GM12865 (cell line): ENCODE results near the gene CDS2.

Experiments used
- DNase-seq: peaks from one replicate; pipeline ENCODE4 v3.0.0; 2010; ENCODE audit warnings: low read depth
- H3K4me3 ChIP-seq: 2 replicates; pipeline ENCODE4 v1.5.1; 2011; ENCODE audit warnings: mild to moderate bottlenecking, low read depth, low read length, control low read depth
- TF ChIP-seq, protein P1 (sequence below): IDR thresholded peaks from 2 replicates; pipeline ENCODE4 v1.5.1; 2011; ENCODE audit warnings: low read length, control low read depth, low read depth, inconsistent platforms; ENCODE audit not compliant: insufficient read depth; ENCODE audit errors: missing control alignments

The CDS2 gene

DNA sequence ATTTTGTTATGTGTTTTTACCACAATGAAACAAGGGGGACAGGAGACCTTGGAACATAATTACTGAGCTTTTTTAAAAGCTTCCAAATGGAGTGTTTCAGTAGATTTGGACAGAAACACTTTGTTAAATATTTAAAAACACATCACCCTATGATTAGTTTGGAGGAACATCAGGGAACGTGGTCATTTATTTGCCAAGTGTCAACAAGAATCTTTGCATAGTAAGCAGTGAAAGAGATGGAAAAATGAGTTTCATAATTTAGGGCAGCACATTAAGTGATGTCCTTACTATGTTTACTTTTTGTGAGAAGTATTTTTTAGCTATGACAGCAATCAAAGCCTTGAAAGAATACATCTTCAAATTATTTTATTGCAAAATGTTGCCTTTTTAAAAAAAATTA is 107.3 kb downstream of the CDS2 start:
- H3K4me3 ChIP-seq, result no peak overlapping the region
- DNase-seq, result no peak
- TF ChIP-seq, protein P1, sequence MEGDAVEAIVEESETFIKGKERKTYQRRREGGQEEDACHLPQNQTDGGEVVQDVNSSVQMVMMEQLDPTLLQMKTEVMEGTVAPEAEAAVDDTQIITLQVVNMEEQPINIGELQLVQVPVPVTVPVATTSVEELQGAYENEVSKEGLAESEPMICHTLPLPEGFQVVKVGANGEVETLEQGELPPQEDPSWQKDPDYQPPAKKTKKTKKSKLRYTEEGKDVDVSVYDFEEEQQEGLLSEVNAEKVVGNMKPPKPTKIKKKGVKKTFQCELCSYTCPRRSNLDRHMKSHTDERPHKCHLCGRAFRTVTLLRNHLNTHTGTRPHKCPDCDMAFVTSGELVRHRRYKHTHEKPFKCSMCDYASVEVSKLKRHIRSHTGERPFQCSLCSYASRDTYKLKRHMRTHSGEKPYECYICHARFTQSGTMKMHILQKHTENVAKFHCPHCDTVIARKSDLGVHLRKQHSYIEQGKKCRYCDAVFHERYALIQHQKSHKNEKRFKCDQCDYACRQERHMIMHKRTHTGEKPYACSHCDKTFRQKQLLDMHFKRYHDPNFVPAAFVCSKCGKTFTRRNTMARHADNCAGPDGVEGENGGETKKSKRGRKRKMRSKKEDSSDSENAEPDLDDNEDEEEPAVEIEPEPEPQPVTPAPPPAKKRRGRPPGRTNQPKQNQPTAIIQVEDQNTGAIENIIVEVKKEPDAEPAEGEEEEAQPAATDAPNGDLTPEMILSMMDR, result no peak

DNA sequence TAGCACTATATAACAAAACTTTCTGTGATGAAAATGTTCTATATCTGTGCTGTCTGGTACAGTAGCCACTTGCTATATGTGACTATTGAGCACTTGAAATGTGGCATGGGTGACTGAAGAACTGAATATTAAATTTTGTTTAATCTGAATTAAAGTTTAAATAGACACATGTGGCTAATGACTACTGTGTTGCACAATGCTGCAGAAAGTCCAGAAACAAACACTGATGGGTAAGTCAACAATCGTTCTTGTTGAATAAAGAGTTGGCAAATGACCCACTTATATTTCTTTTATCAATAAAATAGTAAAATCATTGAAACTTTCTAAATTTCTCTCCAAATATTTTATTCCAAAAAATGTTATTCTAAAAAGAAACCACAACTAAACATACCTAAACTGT is 108.2 kb downstream of the CDS2 start:
- TF ChIP-seq, protein P1, result no peak
- no peak for DNase-seq
- H3K4me3 ChIP-seq, result no peak overlapping the region
